T follicular helper cell (primary cell): ENCODE data around the gene RNASE1.

Experiments
- DNase-seq: peaks from one replicate; pipeline ENCODE4 v3.0.0-alpha.2; 2020; ENCODE audit warnings: low read depth

Gene RNASE1

GRCh38 chr14:20807304-20808161, 4.9 kb upstream of the RNASE1 start:
- DNase-seq, result no peak

DNA sequence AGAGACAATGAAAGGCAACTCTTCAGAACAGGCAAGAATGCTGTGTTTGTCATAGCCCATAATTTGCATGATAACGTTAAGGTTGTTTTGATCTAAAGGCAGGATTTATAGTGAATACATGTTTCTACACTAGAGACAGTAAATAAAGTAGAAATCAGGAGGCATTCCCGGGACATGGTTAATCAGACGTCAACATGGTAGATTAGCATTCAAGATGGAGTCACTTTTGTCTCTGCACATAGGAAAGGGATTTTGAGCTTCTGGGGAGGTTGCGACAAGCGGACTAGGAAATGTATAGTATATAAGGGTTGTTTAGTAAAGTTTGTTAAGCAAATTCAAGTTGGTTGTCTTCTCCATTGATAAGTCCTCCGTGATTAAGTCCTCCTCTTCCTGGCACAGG, 2.8 kb upstream of the RNASE1 start:
- no peak for DNase-seq

DNA sequence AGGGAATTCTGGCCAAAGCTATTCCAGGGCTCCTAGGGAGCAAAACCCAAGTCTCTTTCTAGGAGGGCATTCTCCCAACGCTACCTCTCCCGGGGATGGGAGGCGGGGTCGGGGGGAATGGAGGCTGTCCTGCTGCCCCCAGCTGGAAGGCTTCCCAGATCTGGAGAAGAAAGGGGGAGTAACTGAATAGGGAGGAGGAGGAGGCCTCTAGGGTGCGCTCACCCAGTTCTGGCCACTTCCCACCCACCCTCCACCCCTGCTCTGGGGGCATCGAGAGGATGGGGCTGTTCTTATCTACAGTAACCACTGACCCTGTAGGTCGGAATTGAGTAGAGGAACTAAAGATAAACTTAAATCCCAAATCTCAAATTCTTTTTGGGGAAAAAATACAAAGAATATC, 579 bp upstream of the RNASE1 start:
- no peak for DNase-seq

DNA sequence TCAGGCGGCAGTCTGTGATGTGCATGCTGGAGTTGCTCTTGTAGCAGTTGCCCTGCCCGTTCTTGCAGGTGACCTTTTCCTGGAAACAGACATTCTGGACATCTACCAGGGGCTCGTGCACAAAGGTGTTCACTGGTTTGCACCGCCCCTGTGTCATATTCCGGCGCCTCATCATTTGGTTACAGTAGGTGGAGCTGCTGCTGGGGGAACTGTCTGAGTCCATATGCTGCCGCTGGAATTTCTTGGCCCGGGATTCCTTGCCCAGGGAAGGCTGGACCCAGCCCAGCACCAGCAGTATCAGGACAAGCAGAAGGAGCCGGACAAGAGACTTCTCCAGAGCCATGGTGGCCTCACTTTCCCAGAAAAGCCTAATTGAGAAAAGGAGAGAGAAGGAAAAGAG, 918 bp downstream of the RNASE1 start:
- DNase-seq, result no peak

DNA sequence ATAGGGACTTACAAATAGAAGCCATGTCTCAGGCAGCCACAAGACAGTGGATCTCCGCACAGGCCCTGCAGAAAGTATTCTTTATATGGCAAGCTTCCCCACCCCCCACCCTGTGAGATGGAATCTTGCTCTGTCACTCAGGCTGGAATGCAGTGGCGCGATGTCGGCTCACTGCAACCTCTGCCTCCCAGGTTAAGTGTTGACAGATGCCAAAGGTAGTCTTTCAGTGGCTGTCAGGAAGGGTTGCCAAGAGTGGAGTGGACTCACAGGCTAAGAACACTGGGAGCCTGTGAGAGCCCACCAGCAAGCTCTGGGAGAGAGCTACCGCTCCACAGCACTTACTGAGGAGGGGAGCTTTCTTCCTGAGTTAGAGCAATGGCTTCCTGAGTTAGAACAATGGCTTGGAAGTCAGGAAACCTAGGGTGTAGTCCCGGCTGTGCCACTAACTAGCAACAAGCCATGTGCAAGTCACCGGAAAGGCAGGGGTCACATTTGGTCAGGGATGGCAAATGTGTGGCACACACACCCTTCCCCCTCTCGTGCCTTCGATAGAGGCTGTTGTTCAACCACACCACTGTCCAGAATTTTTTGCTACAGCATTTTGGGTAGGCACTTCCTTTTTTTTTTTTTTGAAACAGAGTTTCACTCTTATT, 2.6 kb downstream of the RNASE1 start:
- DNase-seq, result no peak

GRCh38 chr14:20799456-20799891, 3.2 kb downstream of the RNASE1 start:
- DNase-seq, result no peak

- no peak for DNase-seq
Measured at GRCh38 chr14:20798932-20799331, 3.7 kb downstream of the RNASE1 start.

DNA sequence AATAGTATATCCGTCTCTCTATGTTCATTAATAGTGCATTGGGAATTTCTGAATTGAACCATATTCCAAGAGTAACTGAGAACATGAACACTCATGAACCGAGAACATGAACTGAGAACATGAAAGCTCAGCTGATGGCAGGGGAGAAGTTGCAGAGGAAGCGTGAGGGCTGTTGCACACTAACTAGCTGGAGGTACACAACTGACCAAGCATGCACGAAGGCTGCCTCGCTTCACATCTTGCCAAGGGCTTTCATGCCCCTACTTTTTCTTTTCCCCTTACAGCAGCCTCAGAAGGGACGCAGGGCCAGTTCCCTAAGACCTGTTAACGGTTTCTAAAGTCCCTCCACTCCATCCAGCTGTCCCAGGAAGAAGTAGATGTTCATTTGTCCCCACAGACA, 4.3 kb downstream of the RNASE1 start:
- DNase-seq, result no peak

DNA sequence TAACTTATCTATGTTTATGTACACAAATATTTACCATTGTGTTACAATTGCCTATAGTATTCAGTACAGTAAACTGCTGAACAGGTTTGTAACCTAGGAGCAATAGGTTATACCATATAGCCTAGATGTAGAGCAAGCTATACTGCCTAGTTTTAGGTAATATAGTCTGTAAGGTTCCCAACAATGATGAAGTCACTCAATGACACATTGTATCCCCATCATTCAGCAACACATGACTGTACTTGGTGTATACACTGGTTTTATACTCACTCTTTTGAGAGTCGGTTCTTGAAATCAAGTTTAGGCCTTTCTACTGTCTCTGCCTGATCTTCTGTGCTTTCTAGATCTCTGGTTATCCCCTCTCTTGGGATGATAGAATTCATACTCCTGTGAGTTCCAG, 5.5 kb downstream of the RNASE1 start:
- DNase-seq, result no peak

GRCh38 chr14:20794644-20795369, 7.8 kb downstream of the RNASE1 start:
- no peak for DNase-seq

GRCh38 chr14:20792556-20792955, 10.1 kb downstream of the RNASE1 start:
- no peak for DNase-seq

GRCh38 chr14:20791597-20791996, 11.0 kb downstream of the RNASE1 start:
- DNase-seq, result no peak

GRCh38 chr14:20791187-20791586, 11.5 kb downstream of the RNASE1 start:
- no peak for DNase-seq

- no peak for DNase-seq
Measured at GRCh38 chr14:20790464-20791116, 12.1 kb downstream of the RNASE1 start.

- no peak for DNase-seq
Measured at GRCh38 chr14:20789230-20789813, 13.3 kb downstream of the RNASE1 start.

- no peak for DNase-seq
Measured at GRCh38 chr14:20787025-20787424, 15.6 kb downstream of the RNASE1 start.

- no peak for DNase-seq
Measured at GRCh38 chr14:20782280-20782890, 20.3 kb downstream of the RNASE1 start.

DNA sequence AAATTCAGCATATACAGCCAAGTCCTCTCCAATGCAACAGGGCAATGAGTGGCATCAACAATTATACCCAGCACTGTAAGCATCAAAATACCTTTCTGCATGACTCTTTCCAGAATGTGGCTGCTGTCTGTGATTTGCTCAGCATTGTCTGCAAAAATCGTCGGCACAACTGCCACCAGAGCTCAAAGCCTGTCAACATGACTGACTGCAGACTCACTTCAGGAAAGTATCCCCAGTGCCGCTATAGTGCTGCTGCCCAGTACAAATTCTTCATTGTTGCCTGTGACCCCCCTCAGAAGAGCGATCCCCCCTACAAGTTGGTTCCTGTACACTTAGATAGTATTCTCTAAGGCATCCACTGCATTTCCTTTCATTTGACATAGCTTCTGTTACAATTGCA, 20.8 kb downstream of the RNASE1 start:
- no peak for DNase-seq

GRCh38 chr14:20775901-20776300, 26.7 kb downstream of the RNASE1 start:
- no peak for DNase-seq

GRCh38 chr14:20775043-20775442, 27.6 kb downstream of the RNASE1 start:
- no peak for DNase-seq

DNA sequence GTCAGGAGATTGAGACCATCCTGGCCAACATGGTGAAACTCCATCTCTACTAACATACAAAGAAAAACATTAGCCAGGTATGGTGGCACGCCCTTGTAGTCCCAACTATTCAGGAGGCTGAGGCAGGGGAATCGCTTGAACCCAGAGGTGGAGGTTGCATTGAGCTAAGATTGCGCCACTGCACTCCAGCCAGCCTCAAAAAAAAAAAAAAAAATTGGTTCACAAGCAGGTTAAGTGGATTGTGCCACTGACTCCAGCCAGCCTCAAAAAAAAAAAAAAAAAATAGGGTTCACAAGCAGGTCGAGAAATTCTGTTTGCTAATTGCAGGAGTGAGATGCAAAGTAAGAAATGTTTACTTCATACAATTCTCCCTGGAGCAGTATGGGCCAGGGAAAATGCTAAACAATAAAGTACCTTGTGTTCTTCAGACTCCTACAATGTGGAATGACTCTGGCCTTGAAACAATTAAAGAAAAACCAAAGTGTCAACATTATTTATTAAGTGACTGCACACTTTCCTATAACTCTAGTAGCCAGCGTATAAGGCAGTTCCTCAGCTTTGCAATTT, 28.3 kb downstream of the RNASE1 start:
- DNase-seq, result no peak
